ENCODE data around the gene CYRIA.

DNA sequence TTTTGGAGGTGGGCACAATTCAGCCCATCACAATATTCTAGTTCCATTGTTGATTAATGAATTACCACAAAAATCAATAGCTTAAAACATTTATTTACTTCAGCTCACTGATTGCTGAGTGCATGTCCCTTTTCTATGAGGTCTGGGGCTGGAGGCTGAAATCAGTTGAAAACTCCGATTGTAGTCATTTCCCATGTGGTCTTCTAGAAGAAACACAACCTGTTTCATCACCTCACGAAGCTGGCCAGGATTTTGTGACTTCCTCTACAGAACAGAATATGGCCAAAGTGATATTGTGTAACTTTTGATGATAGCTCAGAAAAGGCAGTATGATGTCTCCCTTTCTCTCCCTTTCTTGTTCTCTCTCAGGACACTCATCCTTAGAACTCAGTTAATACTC, 44.1 kb upstream of the CYRIA start:
- TF ChIP-seq POLR2A (IDR thresholded peaks at IDR 0.05) = no peak
- TF ChIP-seq, protein P1, sequence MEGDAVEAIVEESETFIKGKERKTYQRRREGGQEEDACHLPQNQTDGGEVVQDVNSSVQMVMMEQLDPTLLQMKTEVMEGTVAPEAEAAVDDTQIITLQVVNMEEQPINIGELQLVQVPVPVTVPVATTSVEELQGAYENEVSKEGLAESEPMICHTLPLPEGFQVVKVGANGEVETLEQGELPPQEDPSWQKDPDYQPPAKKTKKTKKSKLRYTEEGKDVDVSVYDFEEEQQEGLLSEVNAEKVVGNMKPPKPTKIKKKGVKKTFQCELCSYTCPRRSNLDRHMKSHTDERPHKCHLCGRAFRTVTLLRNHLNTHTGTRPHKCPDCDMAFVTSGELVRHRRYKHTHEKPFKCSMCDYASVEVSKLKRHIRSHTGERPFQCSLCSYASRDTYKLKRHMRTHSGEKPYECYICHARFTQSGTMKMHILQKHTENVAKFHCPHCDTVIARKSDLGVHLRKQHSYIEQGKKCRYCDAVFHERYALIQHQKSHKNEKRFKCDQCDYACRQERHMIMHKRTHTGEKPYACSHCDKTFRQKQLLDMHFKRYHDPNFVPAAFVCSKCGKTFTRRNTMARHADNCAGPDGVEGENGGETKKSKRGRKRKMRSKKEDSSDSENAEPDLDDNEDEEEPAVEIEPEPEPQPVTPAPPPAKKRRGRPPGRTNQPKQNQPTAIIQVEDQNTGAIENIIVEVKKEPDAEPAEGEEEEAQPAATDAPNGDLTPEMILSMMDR (IDR thresholded peaks at IDR 0.05 in 4 of 5, conservative IDR thresholded peaks at IDR 0.05 in 1 of 5) = no peak
